OCI-LY1 (cell line): ENCODE results near the gene ZBTB5.
A peak's percentile ranks its signal among the peaks of the same experiment; 100 is the strongest.

Experiments used
- H2AFZ ChIP-seq: fragments of 200-600 bp; sonication (generic), shearing (Covaris generic); 2 replicates; pipeline ENCODE4 v1.6.0; 2014; ENCODE audit warnings: antibody characterized with exemption, mild to moderate bottlenecking, low read length
- H3F3A ChIP-seq: fragments of 200-600 bp; sonication (generic), shearing (Covaris generic); 2 replicates; pipeline ENCODE4 v1.6.0; 2014; ENCODE audit warnings: mild to moderate bottlenecking, antibody characterized with exemption, low read length, moderate library complexity; ENCODE audit not compliant: insufficient read depth
- H3K27ac ChIP-seq: fragments of 200-600 bp; sonication (generic); 2 replicates; pipeline ENCODE4 v1.5.1; 2014; ENCODE audit warnings: low read length, mixed run types, mild to moderate bottlenecking, low read depth; ENCODE audit not compliant: poor library complexity, severe bottlenecking
- H3K27me3 ChIP-seq: fragments of 200-600 bp; sonication (generic); 2 replicates; pipeline ENCODE4 v1.6.0; 2014; ENCODE audit warnings: antibody characterized with exemption, mild to moderate bottlenecking, low read length, moderate library complexity; ENCODE audit not compliant: insufficient read depth
- H3K36me3 ChIP-seq: fragments of 200-600 bp; sonication (generic); 2 replicates; pipeline ENCODE4 v1.6.1; 2014; ENCODE audit warnings: mild to moderate bottlenecking, antibody characterized with exemption, low read length, moderate library complexity, mixed read lengths; ENCODE audit not compliant: insufficient read depth
- H3K4me1 ChIP-seq: fragments of 200-600 bp; sonication (generic); 2 replicates; pipeline ENCODE4 v1.5.1; 2014; ENCODE audit warnings: mild to moderate bottlenecking, low read length, moderate library complexity; ENCODE audit not compliant: insufficient read depth, severe bottlenecking
- H3K4me2 ChIP-seq: fragments of 200-600 bp; sonication (generic), shearing (Covaris generic); 2 replicates; pipeline ENCODE4 v1.6.1; 2014; ENCODE audit warnings: low read length
- H3K4me3 ChIP-seq: fragments of 200-600 bp; sonication (generic); 2 replicates; pipeline ENCODE4 v1.5.1; 2014; ENCODE audit warnings: low read length, low read depth, mild to moderate bottlenecking, mixed read lengths; ENCODE audit not compliant: poor library complexity, severe bottlenecking
- H3K79me2 ChIP-seq: fragments of 200-600 bp; shearing (Covaris generic); 2 replicates; pipeline ENCODE4 v1.6.1; 2016; ENCODE audit warnings: mixed run types, low read length, mixed read lengths; ENCODE audit not compliant: insufficient read depth
- H3K9ac ChIP-seq: fragments of 200-600 bp; sonication (generic), shearing (Covaris generic); 2 replicates; pipeline ENCODE4 v1.6.1; 2014; ENCODE audit warnings: mild to moderate bottlenecking, low read length, mixed read lengths
- H3K9me2 ChIP-seq: fragments of 200-600 bp; sonication (generic), shearing (Covaris generic); 2 replicates; pipeline ENCODE4 v1.6.1; 2014; ENCODE audit warnings: low read depth, mild to moderate bottlenecking, low read length, mixed read lengths
- H3K9me3 ChIP-seq: fragments of 200-600 bp; shearing (Covaris generic); 2 replicates; pipeline ENCODE4 v1.6.1; 2014; ENCODE audit warnings: low read length, mixed read lengths
- H4K20me1 ChIP-seq: fragments of 200-600 bp; sonication (generic), shearing (Covaris generic); 2 replicates; pipeline ENCODE4 v1.6.0; 2016; ENCODE audit warnings: mild to moderate bottlenecking, low read length; ENCODE audit not compliant: insufficient read depth
- CTCF ChIP-seq: fragments of 200-600 bp; sonication (generic), shearing (Covaris generic); IDR thresholded peaks from 2 replicates; pipeline ENCODE4 v1.5.1; 2017; ENCODE audit warnings: mild to moderate bottlenecking, antibody characterized with exemption, low read length, moderate library complexity, mixed read lengths
- EZH2 ChIP-seq: fragments of 200-600 bp; sonication (generic), shearing (Covaris generic); IDR thresholded peaks from 2 replicates; pipeline ENCODE4 v1.8.0; 2017; ENCODE audit warnings: borderline replicate concordance, mixed run types, mild to moderate bottlenecking, antibody characterized with exemption, low read length, moderate library complexity, mixed read lengths

The ZBTB5 gene

GRCh38 chr9:37390759-37391158 is 74.5 kb downstream of the ZBTB5 start:
- peak overlapping the region; percentile 88 for H3K27ac ChIP-seq
- H3K36me3 ChIP-seq, result no peaks in the 10 kb centered on the region
- H3K9me2 ChIP-seq, result no peaks in the 10 kb centered on the region
- no peak overlapping the region for H3K4me3 ChIP-seq
- no peak overlapping the region for H2AFZ ChIP-seq
- H3K9me3 ChIP-seq, result no peaks in the 10 kb centered on the region
- H3K9ac ChIP-seq, result peak overlapping the region; percentile 36; the same call in 1 of the 2 replicates
- peak overlapping the region; percentile 13 for H3K4me2 ChIP-seq
- peaks cover 77% of the 10 kb centered on the region for H3K4me1 ChIP-seq
- no peaks in the 10 kb centered on the region for H4K20me1 ChIP-seq
- TF ChIP-seq EZH2 (no peak), CTCF (peak; percentile 86)
- H3F3A ChIP-seq, result 0 out of 2 replicates have a peak, but pooled peaks cover 3% of the 10 kb centered on the region
- no peaks in the 10 kb centered on the region for H3K79me2 ChIP-seq
- H3K27me3 ChIP-seq, result no peaks in the 10 kb centered on the region
